Karpas-422 (cell line): Measurements from ENCODE around the gene PGA4. TPM values are rescaled to one million over a fixed set of nuclear protein-coding genes. Genes with fewer than 3 reads are reported as not detected.
A peak's percentile ranks its signal among the peaks of the same experiment; 100 is the strongest.
"Not testable (repeated sequence)": the region's sequence is repeated elsewhere in the genome, so short reads cannot be mapped to it uniquely, and the experiment has no call there.

Experiments used
- DNase-seq: peaks from one replicate; pipeline ENCODE4 v3.0.0-alpha.2; 2015
- H2AFZ ChIP-seq: fragments of 200-600 bp; sonication (generic); 2 replicates; pipeline ENCODE4 v1.6.1; 2014; ENCODE audit warnings: antibody characterized with exemption, low read length, mixed read lengths
- H3K27ac ChIP-seq: fragments of 200-600 bp; sonication (generic); 2 replicates; pipeline ENCODE4 v1.5.1; 2014; ENCODE audit warnings: mild to moderate bottlenecking, low read length, moderate library complexity
- H3K27me3 ChIP-seq: fragments of 200-600 bp; sonication (generic); 2 replicates; pipeline ENCODE4 v1.6.1; 2014; ENCODE audit warnings: low read length, mixed read lengths
- H3K36me3 ChIP-seq: fragments of 200-600 bp; sonication (generic); 2 replicates; pipeline ENCODE4 v1.6.1; 2014; ENCODE audit warnings: low read length, mixed read lengths; ENCODE audit not compliant: insufficient read depth
- H3K4me1 ChIP-seq: fragments of 200-600 bp; sonication (generic); 2 replicates; pipeline ENCODE4 v1.6.1; 2014; ENCODE audit warnings: mild to moderate bottlenecking, low read length, mixed read lengths
- H3K4me2 ChIP-seq: fragments of 200-600 bp; sonication (generic); 2 replicates; pipeline ENCODE4 v1.6.1; 2014; ENCODE audit warnings: low read length, low read depth, mild to moderate bottlenecking; ENCODE audit not compliant: poor library complexity, severe bottlenecking
- H3K4me3 ChIP-seq: fragments of 200-600 bp; sonication (generic); 2 replicates; pipeline ENCODE4 v1.5.1; 2014; ENCODE audit warnings: mild to moderate bottlenecking, antibody characterized with exemption, low read length, mixed read lengths
- H3K79me2 ChIP-seq: fragments of 200-600 bp; sonication (generic); 2 replicates; pipeline ENCODE4 v1.6.1; 2014; ENCODE audit warnings: mild to moderate bottlenecking, low read length, mixed read lengths
- H3K9ac ChIP-seq: fragments of 200-600 bp; sonication (generic); 2 replicates; pipeline ENCODE4 v1.6.0; 2014; ENCODE audit warnings: low read length
- H3K9me2 ChIP-seq: fragments of 200-600 bp; sonication (generic), shearing (Covaris generic); replicated peaks from 2 replicates; pipeline ENCODE4 v1.6.0; 2014; ENCODE audit warnings: mild to moderate bottlenecking, low read length, moderate library complexity; ENCODE audit not compliant: insufficient read depth
- H3K9me3 ChIP-seq: fragments of 300-700, 200-600 bp; sonication (generic); 2 replicates; pipeline ENCODE4 v1.6.1; 2014; ENCODE audit warnings: low read length, mixed read lengths
- H4K20me1 ChIP-seq: fragments of 200-600 bp; sonication (generic); 2 replicates; pipeline ENCODE4 v1.6.1; 2014; ENCODE audit warnings: mild to moderate bottlenecking, antibody characterized with exemption, low read length, low read depth; ENCODE audit not compliant: insufficient read depth
- total RNA-seq: library from RNA; depleted of rRNA; stranded (reverse); fragments of >200 nt; shearing (Covaris generic); gene quantifications from 2 replicates; pipeline ENCODE4 v1.2.3, GENCODE V29; 2014; ENCODE audit warnings: low replicate concordance; rRNA removed

The PGA4 gene
- total RNA-seq, result not detected in 2 replicates

DNA sequence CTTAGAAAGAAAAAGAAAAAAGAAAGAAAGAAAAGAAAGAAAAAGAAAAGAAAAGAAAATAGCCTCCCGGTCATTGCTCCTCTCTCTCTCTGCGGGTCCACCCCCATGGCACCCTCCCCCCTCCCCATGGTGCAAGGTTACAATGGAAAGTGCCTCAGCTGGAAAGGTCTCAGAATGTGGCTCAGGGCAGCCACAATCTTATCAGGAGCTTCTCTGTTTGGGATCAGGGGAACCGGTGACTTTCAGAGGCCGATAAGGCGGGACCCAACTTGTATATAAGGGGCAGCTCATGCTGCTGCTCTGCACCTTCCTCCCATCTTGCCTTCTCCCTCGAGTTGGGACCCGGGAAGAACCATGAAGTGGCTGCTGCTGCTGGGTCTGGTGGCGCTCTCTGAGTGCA is at the start of gene PGA4:
TSS of gene PGA4 (plus strand) at position 301 of the 400 bp plus-strand sequence. CDS start at position 355, 54 bp downstream.
- H3K36me3 ChIP-seq, H3K4me1 ChIP-seq, H3K4me2 ChIP-seq, H2AFZ ChIP-seq, H3K9me2 ChIP-seq, H3K9me3 ChIP-seq, DNase-seq, H3K27ac ChIP-seq, H3K79me2 ChIP-seq, H3K27me3 ChIP-seq, H3K9ac ChIP-seq, H4K20me1 ChIP-seq, H3K4me3 ChIP-seq: not testable (repeated sequence)

DNA sequence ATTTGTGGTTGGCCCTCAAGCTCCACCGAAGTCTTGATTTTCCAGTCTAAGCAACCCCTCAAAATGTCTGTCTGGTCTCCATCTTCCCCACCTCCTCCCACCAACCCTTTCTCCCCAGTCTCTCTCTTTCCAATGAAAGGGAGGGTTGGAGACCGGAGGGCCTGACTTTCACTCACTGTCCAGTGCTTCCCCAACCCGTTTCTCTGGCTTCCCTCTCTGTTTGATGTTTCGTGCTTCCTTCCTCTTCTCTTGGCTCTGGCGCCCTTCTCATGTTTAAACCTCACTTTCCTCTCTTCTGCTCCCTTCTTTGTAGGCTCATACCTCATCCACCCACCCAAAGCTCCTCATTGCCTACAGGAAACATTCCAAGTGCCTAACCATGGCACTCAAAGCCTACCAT is 49.8 kb upstream of the PGA4 start:
- H3K79me2 ChIP-seq, result no peaks in the 10 kb centered on the region
- H3K9ac ChIP-seq, result no peak overlapping the region
- no peaks in the 10 kb centered on the region for H3K9me2 ChIP-seq
- H3K36me3 ChIP-seq, result no peaks in the 10 kb centered on the region
- no peak for DNase-seq
- no peak overlapping the region for H3K27ac ChIP-seq
- no peaks in the 10 kb centered on the region for H4K20me1 ChIP-seq
- no peaks in the 10 kb centered on the region; the same call in 1 of the 2 replicates for H3K27me3 ChIP-seq
- H3K4me1 ChIP-seq, result peaks cover 3% of the 10 kb centered on the region
- H3K4me3 ChIP-seq, result no peak overlapping the region
- no peak overlapping the region for H2AFZ ChIP-seq
- H3K4me2 ChIP-seq, result no peak overlapping the region
- no peaks in the 10 kb centered on the region for H3K9me3 ChIP-seq

DNA sequence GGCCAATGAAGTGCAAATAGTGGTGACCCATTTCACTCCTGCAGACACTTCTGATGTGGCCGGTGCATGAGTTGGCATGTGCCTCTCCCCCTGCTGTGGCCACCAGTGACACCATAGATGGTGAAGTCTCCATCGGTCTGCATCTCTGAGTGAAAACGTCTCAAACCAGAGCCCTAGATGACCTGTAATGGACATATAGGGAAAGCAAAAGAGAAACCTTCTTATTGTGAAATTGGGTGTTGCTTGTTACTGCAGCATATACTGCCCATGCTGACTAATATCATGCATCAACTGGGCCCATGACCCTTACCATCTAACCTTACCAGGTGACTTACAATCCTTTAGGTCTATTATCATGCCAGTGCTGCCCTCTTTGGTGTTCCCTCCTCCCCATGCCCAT is 49.3 kb upstream of the PGA4 start:
- Histone ChIP-seq H3K36me3 (no peaks in the 10 kb centered on the region), H3K4me2 (no peak overlapping the region), H3K4me1 (no peaks in the 10 kb centered on the region), H3K9ac (no peak overlapping the region), H3K4me3 (no peak overlapping the region), H3K27ac (no peak overlapping the region), H3K9me3 (no peaks in the 10 kb centered on the region), H3K9me2 (no peaks in the 10 kb centered on the region), H4K20me1 (no peaks in the 10 kb centered on the region), H3K27me3 (no peaks in the 10 kb centered on the region; the same call in 1 of the 2 replicates), H3K79me2 (no peaks in the 10 kb centered on the region), H2AFZ (no peak overlapping the region)
- DNase-seq, result no peak

DNA sequence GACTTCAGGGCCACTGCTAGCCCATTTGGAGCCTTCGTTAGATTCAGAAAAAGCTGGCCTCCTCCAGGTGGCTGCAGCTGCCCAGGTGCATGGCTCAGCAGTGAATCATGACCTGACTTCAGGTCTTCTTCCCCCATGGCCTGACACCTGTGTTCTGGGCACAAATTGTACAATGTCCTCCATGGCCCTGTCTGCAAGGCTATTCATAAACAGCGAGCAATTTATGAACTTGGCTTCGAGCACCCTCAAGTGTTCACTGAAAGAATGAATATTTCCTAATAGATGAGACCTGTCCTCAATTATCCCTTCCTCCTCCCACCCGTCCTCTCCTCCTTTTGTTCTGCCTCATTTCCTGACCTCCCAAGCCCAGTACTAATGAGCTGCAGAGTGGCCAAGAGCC is 48.7 kb upstream of the PGA4 start:
- Histone ChIP-seq H3K4me3 (no peak overlapping the region), H3K9me3 (no peaks in the 10 kb centered on the region), H2AFZ (no peak overlapping the region), H4K20me1 (no peaks in the 10 kb centered on the region), H3K9ac (no peak overlapping the region), H3K4me2 (no peak overlapping the region), H3K27ac (no peak overlapping the region), H3K79me2 (no peaks in the 10 kb centered on the region), H3K27me3 (no peaks in the 10 kb centered on the region; the same call in 1 of the 2 replicates), H3K9me2 (no peaks in the 10 kb centered on the region), H3K4me1 (no peaks in the 10 kb centered on the region), H3K36me3 (no peaks in the 10 kb centered on the region)
- DNase-seq, result peak; percentile 67

DNA sequence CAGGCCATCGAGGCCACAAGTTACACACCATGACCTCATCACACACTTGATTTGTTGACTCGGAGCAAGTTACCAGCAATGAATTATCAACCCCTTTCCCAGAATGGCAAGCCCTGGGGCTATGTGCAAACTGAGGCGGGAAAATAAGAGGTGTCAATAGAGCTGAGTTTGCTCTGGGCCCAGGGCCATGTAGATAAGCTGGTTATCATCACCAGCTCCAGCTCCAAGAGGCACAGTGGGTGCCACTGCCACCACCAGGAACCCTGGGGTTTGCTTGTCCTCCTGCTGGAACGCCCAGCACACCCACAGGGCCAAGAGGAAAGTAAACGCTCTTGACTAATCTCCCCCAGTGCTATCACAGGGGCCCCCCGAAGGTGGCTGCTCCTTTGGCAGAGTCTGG is 47.9 kb upstream of the PGA4 start:
- no peaks in the 10 kb centered on the region for H3K9me2 ChIP-seq
- no peak overlapping the region for H3K4me2 ChIP-seq
- no peaks in the 10 kb centered on the region for H3K9me3 ChIP-seq
- no peak for DNase-seq
- H3K27ac ChIP-seq, result no peak overlapping the region
- H3K4me1 ChIP-seq, result no peaks in the 10 kb centered on the region
- no peak overlapping the region for H3K4me3 ChIP-seq
- no peaks in the 10 kb centered on the region; the same call in 1 of the 2 replicates for H3K27me3 ChIP-seq
- H3K9ac ChIP-seq, result no peak overlapping the region
- H3K79me2 ChIP-seq, result no peaks in the 10 kb centered on the region
- H3K36me3 ChIP-seq, result no peaks in the 10 kb centered on the region
- H2AFZ ChIP-seq, result no peak overlapping the region
- no peaks in the 10 kb centered on the region for H4K20me1 ChIP-seq

DNA sequence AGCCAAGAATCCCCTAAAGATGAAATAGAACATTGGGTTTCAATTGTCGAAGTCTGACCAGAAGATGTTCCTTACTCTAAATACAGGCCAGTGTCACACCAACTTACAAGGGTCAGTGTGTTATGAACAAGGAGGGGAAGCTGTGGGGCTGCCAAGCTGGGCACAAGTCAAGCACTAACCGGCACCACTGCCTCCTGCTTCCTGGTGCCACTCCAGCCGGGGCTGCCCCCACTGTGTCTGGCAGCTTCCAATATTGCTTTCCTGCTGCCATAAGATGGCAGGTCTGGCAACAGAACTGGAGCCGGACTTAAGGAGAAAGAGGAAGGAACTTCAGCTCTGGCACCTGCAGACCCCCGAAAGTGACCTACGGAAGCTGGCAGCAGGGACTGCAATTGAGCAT is 47.2 kb upstream of the PGA4 start:
- Histone ChIP-seq H4K20me1 (no peaks in the 10 kb centered on the region), H3K4me1 (no peaks in the 10 kb centered on the region), H3K9me3 (no peaks in the 10 kb centered on the region), H3K27ac (no peak overlapping the region), H3K9me2 (no peaks in the 10 kb centered on the region), H3K27me3 (no peaks in the 10 kb centered on the region; the same call in 1 of the 2 replicates), H2AFZ (no peak overlapping the region), H3K9ac (no peak overlapping the region), H3K4me3 (no peak overlapping the region), H3K36me3 (no peaks in the 10 kb centered on the region), H3K79me2 (no peaks in the 10 kb centered on the region), H3K4me2 (no peak overlapping the region)
- DNase-seq, result no peak

DNA sequence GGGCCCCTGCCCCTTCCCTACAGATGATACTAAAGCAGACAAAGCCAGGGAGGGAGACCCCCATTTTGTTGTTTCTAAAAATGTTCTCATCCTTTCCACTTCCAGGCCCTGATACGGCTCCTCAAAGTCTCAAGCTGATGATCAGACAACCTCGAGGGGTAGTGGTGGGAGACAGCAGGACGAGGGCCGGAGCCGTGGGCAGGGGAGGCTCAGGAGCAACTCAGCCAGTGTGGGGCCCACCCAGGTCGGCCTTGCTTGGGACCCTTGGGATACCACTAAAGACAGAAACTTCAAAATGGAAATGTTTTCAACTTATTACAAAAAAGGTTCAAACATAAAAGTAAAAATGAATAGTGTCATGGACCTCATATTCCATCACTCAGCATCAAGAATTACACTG is 45.7 kb upstream of the PGA4 start:
- no peaks in the 10 kb centered on the region for H3K9me2 ChIP-seq
- H3K36me3 ChIP-seq, result no peaks in the 10 kb centered on the region
- no peak overlapping the region for H3K4me2 ChIP-seq
- no peak overlapping the region for H3K9ac ChIP-seq
- no peaks in the 10 kb centered on the region; the same call in 1 of the 2 replicates for H3K27me3 ChIP-seq
- no peaks in the 10 kb centered on the region for H3K9me3 ChIP-seq
- no peak for DNase-seq
- no peak overlapping the region for H3K4me3 ChIP-seq
- no peaks in the 10 kb centered on the region for H3K4me1 ChIP-seq
- no peaks in the 10 kb centered on the region for H4K20me1 ChIP-seq
- no peaks in the 10 kb centered on the region for H3K79me2 ChIP-seq
- H3K27ac ChIP-seq, result no peak overlapping the region
- no peak overlapping the region for H2AFZ ChIP-seq

DNA sequence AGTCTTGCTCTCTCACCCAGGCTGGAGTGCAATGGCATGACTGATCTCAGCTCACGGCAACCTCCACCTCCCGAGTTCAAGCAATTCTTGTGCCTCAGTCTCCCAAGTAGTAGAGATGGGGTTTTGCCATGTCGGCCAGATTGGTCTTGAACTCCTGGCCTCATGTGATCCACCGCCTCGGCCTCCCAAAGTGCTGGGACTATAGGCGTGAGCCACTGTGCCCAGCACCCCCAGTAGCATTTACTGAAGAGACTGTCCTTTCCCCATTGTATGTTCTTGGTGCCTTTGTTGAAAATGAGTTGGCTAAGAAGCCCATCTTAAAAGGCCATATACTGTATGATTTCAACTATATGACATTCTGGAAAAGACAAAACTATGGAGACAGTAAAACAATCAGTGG is 41.9 kb upstream of the PGA4 start:
- H3K9me3 ChIP-seq, H3K27me3 ChIP-seq, H3K4me1 ChIP-seq, H3K9ac ChIP-seq, H4K20me1 ChIP-seq, H3K4me2 ChIP-seq, H3K36me3 ChIP-seq, H3K79me2 ChIP-seq, H2AFZ ChIP-seq, H3K9me2 ChIP-seq, H3K4me3 ChIP-seq, DNase-seq, H3K27ac ChIP-seq: not testable (repeated sequence)

DNA sequence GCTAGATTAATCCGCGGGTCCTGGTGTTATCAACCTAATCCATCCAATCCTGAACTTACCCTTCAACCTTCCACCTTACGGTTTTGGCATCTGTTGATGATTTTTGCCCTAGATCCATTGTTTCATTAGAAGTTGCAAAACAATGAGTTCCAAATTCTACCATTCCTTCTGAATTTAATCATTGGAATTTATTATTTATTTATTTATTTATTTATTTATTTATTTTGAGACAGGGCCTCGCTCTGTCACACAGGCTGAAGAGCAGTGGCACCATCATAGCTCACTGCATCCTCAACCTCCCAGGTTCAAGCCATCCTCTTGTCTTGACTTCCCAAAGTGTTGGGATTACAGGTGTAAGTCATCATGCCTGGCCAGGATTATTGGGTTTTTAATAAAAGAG is 40.7 kb upstream of the PGA4 start:
- Histone ChIP-seq H3K9me2 (no peaks in the 10 kb centered on the region), H2AFZ (no peak overlapping the region), H3K9ac (no peak overlapping the region), H4K20me1 (no peaks in the 10 kb centered on the region), H3K4me3 (no peak overlapping the region), H3K36me3 (no peaks in the 10 kb centered on the region), H3K4me1 (no peaks in the 10 kb centered on the region), H3K9me3 (no peaks in the 10 kb centered on the region), H3K27me3 (no peaks in the 10 kb centered on the region), H3K4me2 (no peak overlapping the region), H3K79me2 (no peaks in the 10 kb centered on the region), H3K27ac (no peak overlapping the region)
- no peak for DNase-seq
